SU-DHL-6 (cell line): Measurements from ENCODE around the gene ZNF273.

ENCODE experiments used
- EZH2phosphoT487 ChIP-seq: fragments of 200-600 bp; sonication (generic), shearing (Covaris generic); conservative IDR thresholded peaks from 2 replicates; pipeline ENCODE4 v1.6.1; 2018; ENCODE audit warnings: mild to moderate bottlenecking, antibody characterized with exemption, low read length, moderate library complexity, mixed read lengths
- TF ChIP-seq, protein P1 (sequence below): fragments of 200-600 bp; sonication (generic); IDR thresholded peaks from one replicate; pipeline ENCODE4 v1.5.1; 2017; ENCODE audit warnings: antibody characterized with exemption, mild to moderate bottlenecking, low read length, moderate library complexity; ENCODE audit not compliant: insufficient read depth, poor library complexity, severe bottlenecking

DNA sequence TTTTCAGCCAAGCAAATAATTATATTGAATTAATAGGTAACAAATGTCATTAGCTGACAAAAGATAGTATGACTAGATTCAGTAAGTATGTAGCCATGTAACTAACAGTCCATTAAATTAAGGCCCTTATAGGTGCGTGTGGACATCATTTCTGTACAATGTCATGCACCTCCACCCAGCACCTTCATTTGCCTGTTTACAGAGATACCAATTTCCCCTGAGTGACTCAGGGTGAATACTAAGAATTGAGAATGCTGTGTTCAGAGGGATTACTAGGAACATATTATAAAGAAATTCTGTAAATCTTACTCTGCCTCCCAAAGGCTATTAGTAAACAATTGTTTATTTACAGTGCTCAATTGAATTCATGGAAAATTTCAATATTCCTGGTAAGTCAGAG lies 48.1 kb upstream of the ZNF273 start:
- TF ChIP-seq, protein P1, sequence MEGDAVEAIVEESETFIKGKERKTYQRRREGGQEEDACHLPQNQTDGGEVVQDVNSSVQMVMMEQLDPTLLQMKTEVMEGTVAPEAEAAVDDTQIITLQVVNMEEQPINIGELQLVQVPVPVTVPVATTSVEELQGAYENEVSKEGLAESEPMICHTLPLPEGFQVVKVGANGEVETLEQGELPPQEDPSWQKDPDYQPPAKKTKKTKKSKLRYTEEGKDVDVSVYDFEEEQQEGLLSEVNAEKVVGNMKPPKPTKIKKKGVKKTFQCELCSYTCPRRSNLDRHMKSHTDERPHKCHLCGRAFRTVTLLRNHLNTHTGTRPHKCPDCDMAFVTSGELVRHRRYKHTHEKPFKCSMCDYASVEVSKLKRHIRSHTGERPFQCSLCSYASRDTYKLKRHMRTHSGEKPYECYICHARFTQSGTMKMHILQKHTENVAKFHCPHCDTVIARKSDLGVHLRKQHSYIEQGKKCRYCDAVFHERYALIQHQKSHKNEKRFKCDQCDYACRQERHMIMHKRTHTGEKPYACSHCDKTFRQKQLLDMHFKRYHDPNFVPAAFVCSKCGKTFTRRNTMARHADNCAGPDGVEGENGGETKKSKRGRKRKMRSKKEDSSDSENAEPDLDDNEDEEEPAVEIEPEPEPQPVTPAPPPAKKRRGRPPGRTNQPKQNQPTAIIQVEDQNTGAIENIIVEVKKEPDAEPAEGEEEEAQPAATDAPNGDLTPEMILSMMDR = no peak
- TF ChIP-seq EZH2phosphoT487 = no peak
